Naive thymus-derived CD4-positive, alpha-beta T cell (primary cell): ENCODE data around the gene TIMM22. TPM values are rescaled to one million over a fixed set of nuclear protein-coding genes. Genes with fewer than 3 reads are reported as not detected.

Experiments
- ATAC-seq: fragments of 150-1000 bp; cut with Tn5 transposase; 2 replicates; pipeline ENCODE4 v1.10.0; 2021; ENCODE audit warnings: mild to moderate bottlenecking, moderate library complexity
- CTCF ChIA-PET: fragments of 350-600 bp; sonication (Branson Sonifier 250); formaldehyde crosslinking; loops from one replicate; lab custom pipeline; 2021; ENCODE audit warnings: antibody characterized with exemption; lab: Charles Lee
- POLR2A ChIA-PET: fragments of 350-600 bp; sonication (Branson Sonifier 250); formaldehyde crosslinking; loops from one replicate; lab custom pipeline; 2021; ENCODE audit warnings: antibody characterized with exemption, inconsistent platforms; lab: Charles Lee
- DNase-seq, 9 donors: peaks; one replicate each; pipeline versions ENCODE4 v3.0.0 to v3.0.0-alpha.2; 2020 to 2022; ENCODE audit warnings: mixed read lengths in 1 of 9
- H3K27ac ChIP-seq: one replicate; pipeline ENCODE4 v1.7.0; 2013; ENCODE audit warnings: mild to moderate bottlenecking, low read depth, low read length, moderate library complexity
- H3K27me3 ChIP-seq, 2 donors: one replicate each; pipeline ENCODE4 v1.7.0; 2013; ENCODE audit warnings: low read length in 2 of 2, mild to moderate bottlenecking in 2 of 2, moderate library complexity in 2 of 2; ENCODE audit not compliant: control insufficient read depth in 2 of 2, insufficient read depth in 2 of 2
- H3K36me3 ChIP-seq, 3 experiments: 1 replicate in 2 of 3; 2 replicates in 1 of 3; pipeline ENCODE4 v1.7.0; 2013; ENCODE audit warnings: low read length in 3 of 3, mild to moderate bottlenecking in 3 of 3, moderate library complexity in 1 of 3; ENCODE audit not compliant: insufficient read depth in 3 of 3, control insufficient read depth in 2 of 3
- H3K4me1 ChIP-seq, 2 donors: one replicate each; pipeline ENCODE4 v1.7.0; 2013; ENCODE audit warnings: low read length in 2 of 2, mild to moderate bottlenecking in 2 of 2, moderate library complexity in 1 of 2; ENCODE audit not compliant: control insufficient read depth in 2 of 2, insufficient read depth in 2 of 2
- H3K4me3 ChIP-seq: 2 replicates; pipeline ENCODE4 v1.7.0; 2013; ENCODE audit warnings: mild to moderate bottlenecking, low read length
- H3K9me3 ChIP-seq, 3 experiments: 1 replicate in 2 of 3; 2 replicates in 1 of 3; pipeline ENCODE4 v1.7.0; 2013; ENCODE audit warnings: low read length in 3 of 3; ENCODE audit not compliant: control insufficient read depth in 2 of 3
- H3K27ac Mint-ChIP-seq, 9 donors: one replicate each; pipeline ENCODE4 v1.8.0; 2020 to 2022; ENCODE audit warnings: mixed read lengths in 9 of 9, mild to moderate bottlenecking in 8 of 9, moderate library complexity in 5 of 9, inconsistent platforms in 2 of 9
- H3K27me3 Mint-ChIP-seq, 5 donors: one replicate each; pipeline ENCODE4 v1.8.0; 2021 to 2022; ENCODE audit warnings: mixed read lengths in 5 of 5, mild to moderate bottlenecking in 1 of 5
- H3K36me3 Mint-ChIP-seq, 5 donors: one replicate each; pipeline ENCODE4 v1.8.0; 2020 to 2022; ENCODE audit warnings: mixed read lengths in 5 of 5, mild to moderate bottlenecking in 3 of 5, inconsistent platforms in 1 of 5
- H3K4me1 Mint-ChIP-seq, 7 donors: one replicate each; pipeline ENCODE4 v1.8.0; 2020 to 2022; ENCODE audit warnings: mixed read lengths in 7 of 7, mild to moderate bottlenecking in 3 of 7, inconsistent platforms in 1 of 7
- H3K4me3 Mint-ChIP-seq, 10 donors: one replicate each; pipeline ENCODE4 v1.8.0; 2020 to 2022; ENCODE audit warnings: mild to moderate bottlenecking in 10 of 10, mixed read lengths in 10 of 10, moderate library complexity in 6 of 10, inconsistent platforms in 2 of 10
- H3K9me3 Mint-ChIP-seq, 11 donors: one replicate each; pipeline ENCODE4 v1.8.0; 2020 to 2022; ENCODE audit warnings: mixed read lengths in 11 of 11, mild to moderate bottlenecking in 4 of 11, inconsistent platforms in 1 of 11, moderate library complexity in 1 of 11
- intact Hi-C, 2 donors: fragments of 100-400 bp; cut with micrococcal nuclease; formaldehyde crosslinking; loops; one replicate each; pipeline ENCODE4 v1.15.1; 2023
- polyA plus RNA-seq, 2 donors: library from polyadenylated mRNA; unstranded; fragments of 300-500 nt; fragmentation: Illumina TruSeq; gene quantifications; one replicate each; pipeline ENCODE4 v1.2.3, GENCODE V29; 2021
- total RNA-seq, 6 experiments: library from RNA in 5 of 6; stranded (reverse) in 5 of 6; gene quantifications; 1 replicate in 5 of 6; 2 replicates in 1 of 6; pipeline ENCODE4 v1.2.3 and lab custom pipeline; 2021 to 2026

The TIMM22 gene
- total and polyA plus RNA-seq, 7 experiments from 2014 or later: 8.3 to 27.9 (median 13.0) TPM

GRCh38 chr17:962670-963069 is 34.3 kb upstream of the TIMM22 start:
- no peaks in the 10 kb centered on the region for H3K4me1 Mint-ChIP-seq
- CTCF ChIA-PET: interaction anchor here (0.6 kb wide), 1 partner anchor 244 kb away, joined by 3 read pairs; no protein-coding TSS in a partner anchor

GRCh38 chr17:964876-965275 is 32.1 kb upstream of the TIMM22 start:
- POLR2A ChIA-PET: no interaction called here
- CTCF ChIA-PET: no interaction called here
- intact Hi-C loops: no loop called here

More at GRCh38 chr17:962670-963069, 34.3 kb upstream of the TIMM22 start:
- peaks cover 0 to 1% (median 0%) of the 10 kb centered on the region in 11 donors for H3K9me3 Mint-ChIP-seq
- peaks cover 11 to 26% (median 13%) of the 10 kb centered on the region in 5 donors for H3K27me3 Mint-ChIP-seq
- peak overlapping the region in 1 of 9 donors; percentile 46 for H3K27ac Mint-ChIP-seq
- Histone ChIP-seq H3K36me3 (no peaks in the 10 kb centered on the region), H3K4me3 (no peak overlapping the region), H3K9me3 (no peaks in the 10 kb centered on the region), H3K4me1 (no peaks in the 10 kb centered on the region), H3K27ac (no peak overlapping the region), H3K27me3 (no peaks in the 10 kb centered on the region)
- intact Hi-C loops: no loop called here
- POLR2A ChIA-PET: no interaction called here
- no peak overlapping the region for H3K4me3 Mint-ChIP-seq
- no peak for ATAC-seq
- DNase-seq: no peak
- H3K36me3 Mint-ChIP-seq: no peaks in the 10 kb centered on the region

GRCh38 chr17:965311-965989 is 31.5 kb upstream of the TIMM22 start:
- Histone ChIP-seq H3K4me3 (no peak overlapping the region), H3K36me3 (no peaks in the 10 kb centered on the region), H3K27me3 (no peaks in the 10 kb centered on the region), H3K9me3 (no peaks in the 10 kb centered on the region), H3K4me1 (no peaks in the 10 kb centered on the region), H3K27ac (no peak overlapping the region)
- ChIA-PET CTCF (no interaction called here), POLR2A (no interaction called here)
- intact Hi-C loops: no loop called here
- no peaks in the 10 kb centered on the region for H3K36me3 Mint-ChIP-seq
- H3K4me3 Mint-ChIP-seq: no peak overlapping the region
- DNase-seq (no peak), ATAC-seq (no peak)
- H3K4me1 Mint-ChIP-seq: peaks cover 0 to 4% (median 0%) of the 10 kb centered on the region in 7 donors
- peaks cover 28 to 53% (median 32%) of the 10 kb centered on the region in 5 donors for H3K27me3 Mint-ChIP-seq
- H3K27ac Mint-ChIP-seq: no peak overlapping the region
- H3K9me3 Mint-ChIP-seq: peaks cover 0 to 1% (median 0%) of the 10 kb centered on the region in 11 donors

More at GRCh38 chr17:964876-965275, 32.1 kb upstream of the TIMM22 start:
- H3K9me3 Mint-ChIP-seq: peaks cover 0 to 1% (median 0%) of the 10 kb centered on the region in 11 donors
- no peak overlapping the region for H3K27ac Mint-ChIP-seq
- Histone ChIP-seq H3K4me3 (no peak overlapping the region), H3K4me1 (no peaks in the 10 kb centered on the region), H3K9me3 (no peaks in the 10 kb centered on the region), H3K27me3 (no peaks in the 10 kb centered on the region), H3K36me3 (no peaks in the 10 kb centered on the region), H3K27ac (no peak overlapping the region)
- ATAC-seq (no peak), DNase-seq (no peak)
- no peak overlapping the region for H3K4me3 Mint-ChIP-seq
- peaks cover 22 to 47% (median 29%) of the 10 kb centered on the region in 5 donors for H3K27me3 Mint-ChIP-seq
- no peaks in the 10 kb centered on the region for H3K36me3 Mint-ChIP-seq
- H3K4me1 Mint-ChIP-seq: peaks cover 0 to 3% (median 0%) of the 10 kb centered on the region in 7 donors

- no peaks in the 10 kb centered on the region for H3K27me3 ChIP-seq
- H3K4me1 Mint-ChIP-seq: peaks cover 0 to 4% (median 0%) of the 10 kb centered on the region in 7 donors
Measured at GRCh38 chr17:967122-967521, 29.8 kb upstream of the TIMM22 start.

GRCh38 chr17:968812-969730 is 27.9 kb upstream of the TIMM22 start:
- H3K9me3 Mint-ChIP-seq: peaks cover 0 to 1% (median 0%) of the 10 kb centered on the region in 11 donors
- H3K36me3 ChIP-seq: no peaks in the 10 kb centered on the region
- ChIA-PET POLR2A (no interaction called here), CTCF (no interaction called here)
- peaks cover 0 to 4% (median 0%) of the 10 kb centered on the region in 7 donors for H3K4me1 Mint-ChIP-seq
- no peak overlapping the region for H3K4me3 Mint-ChIP-seq
- no peaks in the 10 kb centered on the region for H3K27me3 ChIP-seq
- H3K36me3 Mint-ChIP-seq: no peaks in the 10 kb centered on the region
- no peaks in the 10 kb centered on the region for H3K9me3 ChIP-seq
- DNase-seq: no peak
- no peak overlapping the region for H3K27ac Mint-ChIP-seq
- peaks cover 28 to 62% (median 35%) of the 10 kb centered on the region in 5 donors for H3K27me3 Mint-ChIP-seq
- intact Hi-C loops: no loop called here
- no peaks in the 10 kb centered on the region for H3K4me1 ChIP-seq
- no peak overlapping the region for H3K27ac ChIP-seq
- no peak overlapping the region for H3K4me3 ChIP-seq
- ATAC-seq: no peak

More at GRCh38 chr17:967122-967521, 29.8 kb upstream of the TIMM22 start:
- Mint-ChIP-seq H3K4me3 (no peak overlapping the region), H3K36me3 (no peaks in the 10 kb centered on the region), H3K9me3 (peaks cover 0 to 1% (median 0%) of the 10 kb centered on the region in 11 donors), H3K27ac (no peak overlapping the region), H3K27me3 (peaks cover 30 to 63% (median 31%) of the 10 kb centered on the region in 5 donors)
- intact Hi-C loops: no loop called here
- Histone ChIP-seq H3K4me3 (no peak overlapping the region), H3K4me1 (no peaks in the 10 kb centered on the region), H3K36me3 (no peaks in the 10 kb centered on the region), H3K9me3 (no peaks in the 10 kb centered on the region), H3K27ac (no peak overlapping the region)
- ChIA-PET CTCF (no interaction called here), POLR2A (no interaction called here)
- ATAC-seq (no peak), DNase-seq (no peak)

- POLR2A ChIA-PET: no interaction called here
- peaks cover 0 to 4% (median 0%) of the 10 kb centered on the region in 7 donors for H3K4me1 Mint-ChIP-seq
- peak overlapping the region in 1 of 10 donors; percentile 29 for H3K4me3 Mint-ChIP-seq
Measured at GRCh38 chr17:969811-970355, 27.0 kb upstream of the TIMM22 start.

More at GRCh38 chr17:969811-970355, 27.0 kb upstream of the TIMM22 start:
- Histone ChIP-seq H3K27ac (no peak overlapping the region), H3K27me3 (no peaks in the 10 kb centered on the region), H3K4me3 (no peak overlapping the region), H3K4me1 (no peaks in the 10 kb centered on the region), H3K36me3 (no peaks in the 10 kb centered on the region), H3K9me3 (no peaks in the 10 kb centered on the region)
- no peak for DNase-seq
- CTCF ChIA-PET: no interaction called here
- Mint-ChIP-seq H3K27ac (no peak overlapping the region), H3K27me3 (peaks cover 25 to 58% (median 39%) of the 10 kb centered on the region in 5 donors), H3K9me3 (peaks cover 0 to 1% (median 0%) of the 10 kb centered on the region in 11 donors), H3K36me3 (no peaks in the 10 kb centered on the region)
- intact Hi-C loops: no loop called here
- no peak for ATAC-seq
